ENCODE results near the gene TRIO.

TRIO gene

GRCh38 chr5:14296533-14297331 is 153.6 kb downstream of the TRIO start:
- H3K9me3 Mint-ChIP-seq = no peaks in the 10 kb centered on the region
- H3K36me3 Mint-ChIP-seq (ENCODE audit: low read depth) = no peaks in the 10 kb centered on the region
- H3K27me3 Mint-ChIP-seq = no peaks in the 10 kb centered on the region
- no peak overlapping the region for H3K27ac Mint-ChIP-seq
- H3K4me3 Mint-ChIP-seq = no peak overlapping the region
- no peaks in the 10 kb centered on the region for H3K4me1 Mint-ChIP-seq (ENCODE audit: low read depth)

- no peaks in the 10 kb centered on the region for H3K27me3 Mint-ChIP-seq
- H3K4me3 Mint-ChIP-seq = no peak overlapping the region
- H3K27ac Mint-ChIP-seq = no peak overlapping the region
- no peaks in the 10 kb centered on the region for H3K4me1 Mint-ChIP-seq (ENCODE audit: low read depth)
- no peaks in the 10 kb centered on the region for H3K9me3 Mint-ChIP-seq
- H3K36me3 Mint-ChIP-seq (ENCODE audit: low read depth) = no peaks in the 10 kb centered on the region
Observed at GRCh38 chr5:14297697-14298096, 154.6 kb downstream of the TRIO start.

GRCh38 chr5:14298126-14298847 is 155.1 kb downstream of the TRIO start:
- no peaks in the 10 kb centered on the region for H3K36me3 Mint-ChIP-seq (ENCODE audit: low read depth)
- no peaks in the 10 kb centered on the region for H3K4me1 Mint-ChIP-seq (ENCODE audit: low read depth)
- H3K27ac Mint-ChIP-seq = no peak overlapping the region
- no peak overlapping the region for H3K4me3 Mint-ChIP-seq
- no peaks in the 10 kb centered on the region for H3K9me3 Mint-ChIP-seq
- no peaks in the 10 kb centered on the region for H3K27me3 Mint-ChIP-seq

- no peaks in the 10 kb centered on the region for H3K9me3 Mint-ChIP-seq
- H3K27ac Mint-ChIP-seq = no peak overlapping the region
- H3K4me3 Mint-ChIP-seq = no peak overlapping the region
Observed at GRCh38 chr5:14299666-14300065, 156.5 kb downstream of the TRIO start.

GRCh38 chr5:14301186-14301585 is 158.0 kb downstream of the TRIO start:
- Mint-ChIP-seq H3K4me3 (no peak overlapping the region), H3K9me3 (no peaks in the 10 kb centered on the region), H3K27ac (no peak overlapping the region), H3K36me3 (ENCODE audit: low read depth) (no peaks in the 10 kb centered on the region), H3K27me3 (no peaks in the 10 kb centered on the region), H3K4me1 (ENCODE audit: low read depth) (no peaks in the 10 kb centered on the region)

More at GRCh38 chr5:14299666-14300065, 156.5 kb downstream of the TRIO start:
- Mint-ChIP-seq H3K27me3 (no peaks in the 10 kb centered on the region), H3K36me3 (ENCODE audit: low read depth) (no peaks in the 10 kb centered on the region), H3K4me1 (ENCODE audit: low read depth) (no peaks in the 10 kb centered on the region)

GRCh38 chr5:14302330-14302729 is 159.2 kb downstream of the TRIO start:
- Mint-ChIP-seq H3K27ac (no peak overlapping the region), H3K27me3 (no peaks in the 10 kb centered on the region), H3K4me1 (ENCODE audit: low read depth) (no peaks in the 10 kb centered on the region), H3K9me3 (no peaks in the 10 kb centered on the region), H3K4me3 (no peak overlapping the region), H3K36me3 (ENCODE audit: low read depth) (peaks cover 3% of the 10 kb centered on the region)

DNA sequence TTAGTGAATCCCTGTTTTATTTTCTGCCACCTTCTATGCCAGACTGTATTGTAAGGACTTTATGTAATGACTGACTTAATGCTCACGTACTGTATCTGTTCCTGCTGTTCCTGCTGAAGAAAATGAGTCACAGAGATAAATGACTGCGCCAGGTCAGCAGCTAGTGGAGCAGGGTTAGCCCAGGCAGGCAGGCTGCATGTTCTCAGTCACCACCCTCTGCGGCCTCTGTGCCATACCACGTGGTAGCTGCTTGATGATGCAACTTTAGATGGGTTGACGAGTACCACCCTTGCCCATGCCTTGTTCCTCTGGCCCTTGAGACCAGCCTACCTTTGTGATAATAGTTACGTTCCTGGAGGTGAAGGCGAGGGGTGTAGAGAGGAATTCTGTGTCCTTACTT is 161.9 kb downstream of the TRIO start:
- Mint-ChIP-seq H3K27ac (no peak overlapping the region), H3K27me3 (no peaks in the 10 kb centered on the region), H3K4me1 (ENCODE audit: low read depth) (no peaks in the 10 kb centered on the region), H3K9me3 (peaks cover 7% of the 10 kb centered on the region), H3K4me3 (no peak overlapping the region), H3K36me3 (ENCODE audit: low read depth) (peaks cover 19% of the 10 kb centered on the region)

DNA sequence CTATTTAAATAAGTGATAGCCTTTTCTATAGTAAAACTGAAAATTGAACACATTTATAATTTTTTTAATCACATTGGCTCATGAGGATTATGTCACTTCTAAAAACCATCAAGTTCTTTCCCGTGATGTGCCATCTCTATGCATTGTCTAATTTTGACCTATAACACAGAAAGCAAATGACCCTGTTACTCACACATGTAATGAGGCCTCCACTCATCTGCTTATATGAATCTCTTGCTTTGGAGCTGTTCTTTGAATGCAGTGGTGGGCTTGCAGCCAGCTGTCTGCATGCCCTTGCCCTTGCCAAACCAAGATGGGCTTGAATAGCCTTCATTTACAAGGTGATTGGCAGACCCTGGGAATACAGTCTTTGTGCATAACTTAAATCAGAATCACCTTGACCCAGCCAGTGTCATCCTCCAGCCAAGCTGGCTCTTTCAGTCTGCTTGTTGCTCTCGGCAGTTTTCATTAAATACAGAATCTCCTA is 163.2 kb downstream of the TRIO start:
- H3K27ac Mint-ChIP-seq = no peak overlapping the region
- peaks cover 19% of the 10 kb centered on the region for H3K36me3 Mint-ChIP-seq (ENCODE audit: low read depth)
- no peaks in the 10 kb centered on the region for H3K4me1 Mint-ChIP-seq (ENCODE audit: low read depth)
- no peak overlapping the region for H3K4me3 Mint-ChIP-seq
- no peaks in the 10 kb centered on the region for H3K27me3 Mint-ChIP-seq
- H3K9me3 Mint-ChIP-seq = peaks cover 7% of the 10 kb centered on the region

GRCh38 chr5:14308384-14309154 is 165.4 kb downstream of the TRIO start:
- Mint-ChIP-seq H3K4me1 (ENCODE audit: low read depth) (no peaks in the 10 kb centered on the region), H3K4me3 (no peak overlapping the region), H3K9me3 (peaks cover 7% of the 10 kb centered on the region), H3K27ac (no peak overlapping the region), H3K27me3 (no peaks in the 10 kb centered on the region), H3K36me3 (ENCODE audit: low read depth) (peaks cover 19% of the 10 kb centered on the region)

- peaks cover 7% of the 10 kb centered on the region for H3K9me3 Mint-ChIP-seq
- no peak overlapping the region for H3K4me3 Mint-ChIP-seq
- no peaks in the 10 kb centered on the region for H3K4me1 Mint-ChIP-seq (ENCODE audit: low read depth)
- H3K27ac Mint-ChIP-seq = no peak overlapping the region
- no peaks in the 10 kb centered on the region for H3K27me3 Mint-ChIP-seq
- H3K36me3 Mint-ChIP-seq (ENCODE audit: low read depth) = peaks cover 19% of the 10 kb centered on the region
Observed at GRCh38 chr5:14309199-14309598, 166.1 kb downstream of the TRIO start.

DNA sequence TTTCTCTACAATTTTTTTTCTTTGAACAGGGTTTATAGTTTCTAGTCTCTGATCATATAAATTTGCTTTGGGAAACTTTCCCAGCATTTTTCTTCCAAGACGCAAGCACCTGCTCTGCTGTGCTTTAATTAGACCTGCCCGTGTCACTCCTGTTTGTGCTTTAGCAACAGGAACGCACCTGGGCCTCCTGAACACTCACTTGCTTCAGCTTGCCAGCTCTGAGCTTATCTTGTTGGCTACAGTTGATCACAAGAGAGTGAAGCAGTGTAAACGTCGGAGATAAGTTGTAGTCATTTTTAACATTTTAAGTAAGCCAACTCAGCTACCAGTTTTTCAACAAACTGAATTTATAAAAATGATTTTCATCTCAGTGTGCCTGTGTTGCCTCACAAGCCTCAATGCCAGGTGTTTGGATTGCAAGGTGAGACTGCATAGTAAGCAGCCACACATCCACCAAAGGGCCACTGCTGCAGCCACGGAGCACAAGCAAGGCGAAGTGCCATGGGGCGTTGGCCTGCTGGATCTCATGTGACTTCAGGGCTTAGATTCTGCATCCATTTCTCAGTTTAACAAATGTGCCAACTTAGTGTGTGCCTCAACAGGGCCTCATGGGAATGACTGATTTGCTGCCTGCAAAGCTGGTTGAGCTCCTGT is 166.9 kb downstream of the TRIO start:
- Mint-ChIP-seq H3K27me3 (no peaks in the 10 kb centered on the region), H3K4me1 (ENCODE audit: low read depth) (no peaks in the 10 kb centered on the region), H3K27ac (no peak overlapping the region), H3K36me3 (ENCODE audit: low read depth) (peaks cover 19% of the 10 kb centered on the region), H3K4me3 (no peak overlapping the region), H3K9me3 (peaks cover 7% of the 10 kb centered on the region)

GRCh38 chr5:14310901-14311300 is 167.8 kb downstream of the TRIO start:
- no peak overlapping the region for H3K27ac Mint-ChIP-seq
- no peaks in the 10 kb centered on the region for H3K27me3 Mint-ChIP-seq
- H3K4me1 Mint-ChIP-seq (ENCODE audit: low read depth) = no peaks in the 10 kb centered on the region
- peaks cover 19% of the 10 kb centered on the region for H3K36me3 Mint-ChIP-seq (ENCODE audit: low read depth)
- H3K9me3 Mint-ChIP-seq = peaks cover 7% of the 10 kb centered on the region
- no peak overlapping the region for H3K4me3 Mint-ChIP-seq

DNA sequence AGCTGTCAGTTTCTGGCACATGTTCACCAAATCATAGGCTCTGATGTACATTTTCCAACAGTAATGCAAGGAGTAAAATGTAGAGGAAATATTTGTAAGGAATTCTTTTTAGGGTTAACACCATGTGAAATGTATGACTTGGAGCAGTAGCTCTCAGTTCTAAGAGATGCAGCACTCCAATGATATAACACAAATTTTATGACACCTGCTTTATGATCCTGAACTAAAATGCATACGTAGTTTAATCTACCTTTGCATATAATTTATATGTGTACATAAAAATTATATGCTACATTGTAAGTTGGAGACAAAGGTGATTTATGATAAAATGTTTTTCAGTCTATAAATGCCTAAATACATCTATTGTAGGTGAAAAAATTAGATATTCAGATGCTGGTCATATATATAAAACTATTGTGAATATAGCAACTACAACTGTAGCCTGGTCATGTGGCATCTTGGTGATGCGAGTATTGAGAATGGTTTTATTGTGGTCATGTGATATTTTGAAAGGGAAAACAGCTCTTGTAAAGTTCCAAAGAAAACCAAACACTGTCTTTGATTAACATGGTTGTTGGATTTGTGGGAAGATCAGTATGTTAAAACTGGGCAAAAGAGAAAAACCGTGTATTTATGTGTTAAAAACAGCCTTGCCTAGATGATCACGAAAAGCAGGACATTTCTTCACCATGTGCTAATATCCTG is 171.0 kb downstream of the TRIO start:
- Mint-ChIP-seq H3K27ac (no peak overlapping the region), H3K27me3 (no peaks in the 10 kb centered on the region), H3K9me3 (no peaks in the 10 kb centered on the region), H3K36me3 (ENCODE audit: low read depth) (peaks cover 3% of the 10 kb centered on the region), H3K4me3 (no peak overlapping the region), H3K4me1 (ENCODE audit: low read depth) (no peaks in the 10 kb centered on the region)

DNA sequence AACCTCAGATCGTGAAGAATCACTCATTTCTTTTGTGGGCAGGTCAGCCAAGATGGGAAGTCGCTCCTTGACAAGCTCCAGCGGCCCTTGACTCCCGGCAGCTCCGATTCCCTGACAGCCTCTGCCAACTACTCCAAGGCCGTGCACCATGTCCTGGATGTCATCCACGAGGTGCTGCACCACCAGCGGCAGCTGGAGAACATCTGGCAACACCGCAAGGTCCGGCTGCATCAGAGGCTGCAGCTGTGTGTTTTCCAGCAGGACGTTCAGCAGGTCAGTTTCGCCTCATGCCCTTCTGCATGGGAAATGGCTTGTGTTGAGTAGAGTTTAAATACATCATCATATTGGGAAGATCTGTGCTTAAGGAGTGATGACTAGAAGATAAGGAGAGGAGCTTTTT is 173.3 kb downstream of the TRIO start:
- Mint-ChIP-seq H3K27ac (no peak overlapping the region), H3K4me1 (ENCODE audit: low read depth) (no peaks in the 10 kb centered on the region), H3K36me3 (ENCODE audit: low read depth) (peaks cover 7% of the 10 kb centered on the region), H3K9me3 (no peaks in the 10 kb centered on the region), H3K27me3 (no peaks in the 10 kb centered on the region), H3K4me3 (no peak overlapping the region)

Measured in stimulated activated naive CD8-positive, alpha-beta T cell treated with anti-CD3 and anti-CD28 coated beads, Interleukin-15, Interleukin-2, amounts not matched to agents 100 ng/mL and 50 ng/mL, for 24 hours (primary cell).